HG03159 (cell line): ENCODE results near the gene AK9.

Source experiments
- ATAC-seq: cut with Tn5 transposase; IDR thresholded peaks from one replicate; pipeline ENCODE4 v1.9.1; 2021; ENCODE audit warnings: mild to moderate bottlenecking, moderate library complexity; ENCODE audit not compliant: unreplicated experiment

AK9 gene

GRCh38 chr6:109515781-109516409, 175.1 kb downstream of the AK9 start:
- ATAC-seq = no peak

GRCh38 chr6:109514946-109515345, 176.1 kb downstream of the AK9 start:
- no peak for ATAC-seq

- no peak for ATAC-seq
Measured at GRCh38 chr6:109513571-109514071, 177.4 kb downstream of the AK9 start.

DNA sequence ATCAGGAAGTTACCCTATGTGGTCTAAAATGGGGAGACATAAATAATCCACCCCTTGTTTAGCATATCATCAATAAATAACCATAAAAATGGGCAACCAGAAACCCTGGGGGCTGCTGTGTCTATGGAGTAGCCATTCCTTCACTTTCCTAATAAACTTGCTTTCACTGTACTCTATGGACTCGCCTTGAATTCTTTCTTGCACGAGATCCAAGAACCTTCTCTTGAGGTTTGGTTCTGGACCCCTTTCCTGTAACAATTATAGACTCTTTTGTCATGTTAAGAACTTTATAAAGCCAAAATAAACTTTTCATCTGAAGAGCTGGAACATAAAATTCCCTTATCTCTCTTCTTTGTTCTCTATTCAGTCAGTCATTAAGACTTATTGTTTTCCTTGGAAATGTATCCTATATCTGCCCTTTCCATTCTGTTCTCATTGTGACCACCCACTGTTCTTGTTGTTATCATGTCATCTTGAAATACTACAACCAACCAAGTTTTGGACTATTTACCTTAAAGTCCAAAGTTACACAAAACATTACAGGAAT, 178.7 kb downstream of the AK9 start:
- no peak for ATAC-seq

GRCh38 chr6:109511832-109512231, 179.2 kb downstream of the AK9 start:
- no peak for ATAC-seq

GRCh38 chr6:109510358-109510757, 180.6 kb downstream of the AK9 start:
- ATAC-seq = no peak

GRCh38 chr6:109508166-109508860, 182.7 kb downstream of the AK9 start:
- no peak for ATAC-seq

- no peak for ATAC-seq
Measured at GRCh38 chr6:109507490-109508072, 183.4 kb downstream of the AK9 start.

GRCh38 chr6:109506841-109507240, 184.2 kb downstream of the AK9 start:
- no peak for ATAC-seq

- no peak for ATAC-seq
Measured at GRCh38 chr6:109506314-109506713, 184.7 kb downstream of the AK9 start.

DNA sequence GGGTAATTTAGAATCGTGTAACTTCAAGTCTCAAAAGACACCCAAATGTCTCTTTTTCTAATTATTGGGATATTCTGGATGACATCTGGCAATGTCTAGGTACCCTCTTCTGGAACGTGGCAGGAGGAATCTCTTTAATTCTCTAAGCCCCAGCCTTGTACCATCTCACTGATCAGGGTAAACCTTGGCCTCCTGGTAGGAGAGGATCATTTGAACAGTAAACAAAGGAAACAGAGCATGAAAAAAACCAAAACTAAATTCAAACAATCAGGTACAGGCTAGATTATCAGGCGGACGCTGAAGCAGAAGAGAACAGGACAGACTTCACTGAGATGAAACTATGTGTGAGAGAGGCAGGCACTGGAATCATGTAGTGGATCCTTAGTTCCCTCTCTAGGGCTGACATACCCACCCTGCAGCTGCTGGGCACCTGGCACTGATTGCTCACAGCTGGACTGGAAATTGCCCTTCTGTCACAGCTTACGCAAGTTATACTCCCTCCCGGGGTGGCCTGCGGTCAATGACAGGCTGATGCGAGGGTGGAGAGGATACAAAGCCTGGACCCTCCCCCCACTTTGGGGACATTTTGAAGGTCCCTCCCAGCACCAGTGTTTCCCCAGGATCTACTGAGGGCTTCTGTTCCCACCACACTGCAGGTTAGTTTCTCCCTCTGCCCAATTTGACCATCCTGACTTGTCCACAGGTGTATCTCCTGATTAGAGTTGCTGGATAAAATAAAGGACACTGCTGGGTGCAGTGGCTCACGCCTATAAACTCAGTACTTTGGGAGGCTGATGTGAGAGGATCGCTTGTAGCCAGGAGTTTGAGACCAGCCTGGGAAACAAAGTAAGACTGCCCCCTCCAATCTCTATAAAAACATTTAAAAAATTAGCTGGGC, 187.4 kb downstream of the AK9 start:
- no peak for ATAC-seq

- no peak for ATAC-seq
Measured at GRCh38 chr6:109498936-109499335, 192.1 kb downstream of the AK9 start.

GRCh38 chr6:109498052-109498451, 192.9 kb downstream of the AK9 start:
- ATAC-seq = no peak

DNA sequence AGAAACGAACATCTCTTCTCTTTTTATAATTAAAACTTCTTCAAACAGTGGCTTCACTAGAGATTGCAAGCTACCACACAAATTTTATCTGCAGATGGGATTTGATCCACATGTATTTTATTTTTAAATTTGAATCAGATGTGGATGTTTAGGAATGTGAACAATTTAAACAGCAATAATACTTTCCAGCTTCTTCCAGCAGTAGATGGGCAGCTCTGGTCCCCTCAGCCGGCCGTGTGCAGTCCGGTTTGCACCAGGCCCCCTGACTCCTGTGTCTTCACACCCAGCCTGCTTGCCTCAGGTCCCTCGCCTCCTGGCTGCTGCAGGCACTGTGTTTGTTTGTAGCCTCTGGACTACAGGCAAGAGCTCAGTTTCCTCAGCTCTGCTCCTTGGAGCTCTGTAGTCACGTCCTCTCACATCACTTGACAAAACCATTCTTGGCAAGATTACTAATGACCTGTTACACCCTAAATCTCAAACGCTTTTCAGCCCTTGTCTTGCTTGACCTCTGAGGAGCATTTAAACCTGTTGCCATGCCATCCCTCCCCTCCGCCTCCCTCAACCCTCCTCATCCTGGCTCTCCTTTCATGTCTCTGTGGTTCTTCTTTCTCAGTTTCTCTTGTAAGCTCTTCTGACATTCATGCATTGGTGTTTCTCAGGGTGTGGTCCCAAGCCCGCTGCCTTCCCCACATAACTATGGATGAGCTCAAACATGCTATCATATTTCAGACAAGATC, 194.8 kb downstream of the AK9 start:
- no peak for ATAC-seq

DNA sequence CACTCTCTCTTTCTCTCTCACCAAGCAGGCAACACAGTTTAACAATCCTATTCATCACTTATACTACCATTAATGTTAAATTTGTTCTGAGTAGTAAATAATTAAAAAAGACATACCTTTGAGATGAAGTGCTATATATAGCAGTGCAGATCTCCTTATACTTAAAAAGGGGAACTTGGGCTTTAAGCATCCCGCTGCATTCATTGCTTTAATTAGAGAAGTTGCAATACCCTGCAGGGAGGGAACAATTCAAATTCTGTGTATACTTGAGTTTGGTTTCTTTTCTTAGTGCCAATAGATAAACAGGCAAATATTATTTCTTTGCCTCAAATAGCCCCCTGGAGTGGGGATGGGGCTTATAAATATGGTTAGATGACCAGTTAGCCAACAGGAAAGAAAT, 197.1 kb downstream of the AK9 start:
- no peak for ATAC-seq

GRCh38 chr6:109491207-109491938, 199.6 kb downstream of the AK9 start:
- no peak for ATAC-seq

DNA sequence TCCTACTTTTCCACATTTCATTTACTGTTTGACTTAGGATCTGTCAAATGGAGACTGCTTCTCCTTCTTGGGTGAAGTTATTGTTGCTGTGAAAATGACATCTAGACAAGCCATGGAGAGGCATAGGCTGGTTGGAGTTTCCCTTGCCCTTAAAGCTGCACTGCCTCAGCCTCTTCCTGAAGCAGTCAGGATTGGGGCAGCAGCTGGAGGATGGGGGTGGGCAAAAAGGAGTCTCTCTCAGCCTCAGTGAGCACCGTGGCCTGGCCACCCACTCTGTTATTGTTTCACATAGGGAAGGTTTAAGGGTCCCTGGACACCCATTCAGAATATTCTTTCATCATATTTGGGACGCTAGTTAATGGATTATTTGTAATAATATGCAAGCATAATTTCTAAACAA, 200.3 kb downstream of the AK9 start:
- no peak for ATAC-seq

DNA sequence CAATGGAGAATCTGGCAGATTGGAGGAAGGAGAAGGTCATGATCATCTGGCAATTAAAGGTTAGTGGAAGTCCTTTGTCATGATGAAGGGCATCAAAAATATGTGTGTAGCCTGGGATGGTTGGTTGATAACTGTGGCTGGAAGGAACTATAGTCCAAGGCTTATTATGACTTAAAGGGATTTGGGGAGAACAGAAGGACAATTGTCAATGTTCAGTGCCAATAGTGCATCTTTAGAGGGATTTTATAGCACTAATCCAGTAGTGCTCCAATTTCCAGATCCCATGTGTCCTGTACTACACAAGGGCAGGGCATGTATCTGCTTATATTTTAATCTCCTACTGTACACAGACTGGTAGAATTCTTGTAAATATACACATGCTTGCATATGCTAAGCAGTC, 203.0 kb downstream of the AK9 start:
- ATAC-seq = no peak

DNA sequence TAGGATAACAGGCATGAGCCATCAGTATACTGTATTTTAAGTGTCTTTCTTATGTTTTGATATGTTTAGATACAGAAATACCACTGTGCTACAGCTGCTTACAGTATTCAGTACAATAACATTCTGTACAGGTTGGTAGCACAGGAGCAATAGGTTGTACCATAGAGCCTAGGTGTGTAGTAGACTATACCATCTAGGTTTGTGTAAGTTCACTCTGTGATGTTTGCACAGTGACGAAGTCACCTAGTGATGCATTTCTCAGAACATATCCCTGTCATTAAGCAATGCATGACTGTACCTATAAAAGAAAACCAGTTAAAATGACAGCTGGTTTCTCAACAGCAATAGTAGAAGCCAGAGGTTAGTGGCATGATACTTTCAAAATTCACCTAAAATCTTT, 204.9 kb downstream of the AK9 start:
- no peak for ATAC-seq
